GM12878 (cell line): ENCODE results near the gene SCRN1. TPM values are rescaled to one million over a fixed set of nuclear protein-coding genes. Genes with fewer than 3 reads are reported as not detected.

Source experiments
- ATAC-seq: fragments of 200-7000 bp; cut with Tn5 transposase; 3 replicates; pipeline ENCODE4 v1.9.1; 2020; ENCODE audit warnings: mild to moderate bottlenecking, moderate library complexity
- BruUV-seq: library from RNA; stranded (reverse); fragments of 400-500 nt; replicated peaks from 2 replicates; lab custom pipeline; 2021; lab: Mats Ljungman, UMichigan
- CTCF ChIA-PET: fragments of 300-600 bp; sonication (Branson Sonifier 250); formaldehyde crosslinking; extraction: SDS; loops from one replicate; lab custom pipeline; 2021; ENCODE audit warnings: inconsistent platforms; lab: Yijun Ruan, JAX
- POLR2A ChIA-PET: fragments of 350-600 bp; formaldehyde crosslinking; extraction: SDS; loops from one replicate; lab custom pipeline; 2021; ENCODE audit warnings: inconsistent platforms; lab: Charles Lee
- RAD21 ChIA-PET: fragments of 300-600 bp; sonication (Branson Sonifier 250); formaldehyde crosslinking; loops from one replicate; lab custom pipeline; 2023; ENCODE audit warnings: antibody characterized with exemption; ENCODE audit not compliant: unreplicated experiment; lab: Charles Lee
- SMC1A ChIA-PET: fragments of 300-600 bp; sonication (Branson Sonifier 250); formaldehyde crosslinking; loops from one replicate; lab custom pipeline; 2023; ENCODE audit not compliant: unreplicated experiment, uncharacterized antibody; lab: Charles Lee
- DNase-seq: peaks from one replicate; pipeline ENCODE4 v3.0.0-alpha.2; 2011; ENCODE audit warnings: low read depth, low spot score
- FAIRE-seq: peaks from 3 replicates; lab custom pipeline; 2011; peaks lifted over from hg19 to GRCh38; lab: Jason Lieb, UNC
- H2AFZ ChIP-seq: 2 replicates; pipeline ENCODE4 v1.6.0; 2011; ENCODE audit warnings: low read depth, low read length, control low read depth; ENCODE audit not compliant: control insufficient read depth
- H3K27ac ChIP-seq: 2 replicates; pipeline ENCODE4 v1.5.1; 2011; ENCODE audit warnings: control low read depth; ENCODE audit not compliant: control insufficient read depth, insufficient read depth
- H3K27me3 ChIP-seq, 2 experiments: replicated peaks in 1 of 2; 2 replicates each; pipeline versions ENCODE4 v1.6.0 to v1.6.1; 2011; ENCODE audit warnings: low read length in 1 of 2; ENCODE audit not compliant: control insufficient read depth in 2 of 2, insufficient read depth in 2 of 2
- H3K36me3 ChIP-seq, 2 experiments: 2 replicates each; pipeline ENCODE4 v1.5.1; 2011; ENCODE audit warnings: low read length in 1 of 2; ENCODE audit not compliant: control insufficient read depth in 2 of 2, insufficient read depth in 2 of 2
- H3K4me1 ChIP-seq: 2 replicates; pipeline ENCODE4 v1.6.1; 2011; ENCODE audit warnings: mild to moderate bottlenecking, low read length, moderate library complexity, mixed read lengths; ENCODE audit not compliant: control insufficient read depth, insufficient read depth
- H3K4me2 ChIP-seq: 2 replicates; pipeline ENCODE4 v1.6.0; 2011; ENCODE audit warnings: control low read depth; ENCODE audit not compliant: control insufficient read depth, insufficient read depth
- H3K4me3 ChIP-seq: fragments of 200-600 bp; sonication (generic); 2 replicates; pipeline ENCODE4 v1.5.1; 2016
- H3K79me2 ChIP-seq: 2 replicates; pipeline ENCODE4 v1.6.0; 2011; ENCODE audit warnings: low read length; ENCODE audit not compliant: control insufficient read depth, insufficient read depth
- H3K9ac ChIP-seq: 2 replicates; pipeline ENCODE4 v1.8.0; 2011; ENCODE audit warnings: low read length, control low read depth, mixed read lengths; ENCODE audit not compliant: control insufficient read depth, insufficient read depth
- H3K9me3 ChIP-seq: replicated peaks from 3 replicates; pipeline ENCODE4 v1.5.1; 2011; ENCODE audit warnings: mild to moderate bottlenecking, low read length; ENCODE audit not compliant: control insufficient read depth, insufficient read depth
- H4K20me1 ChIP-seq: 2 replicates; pipeline ENCODE4 v1.6.0; 2011; ENCODE audit not compliant: control insufficient read depth, insufficient read depth
- REST ChIP-seq: IDR thresholded peaks from 2 replicates; pipeline ENCODE4 v1.6.1; 2012; ENCODE audit warnings: mild to moderate bottlenecking, low read depth, low read length
- WGBS: methylation state at CpG from one replicate; pipeline ENCODE4 v1.1.6; 2016; ENCODE audit warnings: low lambda C conversion rate; ENCODE audit not compliant: insufficient replicate concordance, insufficient coverage; ENCODE audit errors: missing lambda C conversion rate; 5-methylcytosine and 5-hydroxymethylcytosine counted together
- in situ Hi-C: fragments of 300-500 bp; cut with MboI; formaldehyde crosslinking; loops from 9 replicates; pipeline ENCODE4 v1.14.3; 2018; ENCODE audit warnings: mixed read lengths
- intact Hi-C: fragments of 100-400 bp; cut with micrococcal nuclease; formaldehyde crosslinking; loops from one replicate; pipeline ENCODE4 v1.14.2; 2022; ENCODE audit not compliant: unreplicated experiment
- polyA plus RNA-seq, 11 experiments: library from polyadenylated mRNA; depleted of rRNA in 4 of 11; unstranded in 6 of 11; stranded (reverse) in 5 of 11; fragments of >200 nt; fragmentation: Nextera tagmentation in 4 of 11; fragmentation: Illumina TruSeq in 1 of 11; extraction: Ambion mirVana in 4 of 11; extraction: Trizol in 1 of 11; gene quantifications; 1 replicate in 1 of 11; 2 replicates in 10 of 11; pipeline versions ENCODE4 v1.2.1 to v1.2.3, GENCODE V29; 2011 to 2016; ENCODE audit warnings: inconsistent platforms in 2 of 11, missing spikeins in 2 of 11, low read depth in 1 of 11
- total RNA-seq, 4 experiments: library from RNA; depleted of rRNA in 3 of 4; stranded (reverse); fragments of >200 nt in 3 of 4; fragmentation: Illumina TruSeq in 1 of 4; extraction: Trizol in 1 of 4; gene quantifications; 2 replicates each; pipeline versions ENCODE4 v1.2.1 to v1.2.3, GENCODE V29; 2013 to 2021

Gene SCRN1
- total and polyA plus RNA-seq, 10 of the 15 experiments (the other 5 are each of a cell fraction or from before 2014, with no cell fraction given) = 11.1 to 67.6 (median 41.7) TPM

- WGBS = 100% methylated on average over 3 of the region's 3 CpGs
Observed at GRCh38 chr7:29937132-29937531, 52.5 kb downstream of the SCRN1 start.

More at GRCh38 chr7:29937132-29937531, 52.5 kb downstream of the SCRN1 start:
- ATAC-seq = no peak
- SMC1A ChIA-PET = interaction anchor here (0.6 to 1.7 kb wide), 2 partner anchors 16 to 125 kb away, joined by 3 read pairs; no protein-coding TSS in a partner anchor
- Histone ChIP-seq H3K36me3 (peaks cover 0 to 15% of the 10 kb centered on the region in 2 experiments; a peak in 3 of 4 replicates), H3K4me3 (no peak overlapping the region), H3K27me3 (no peaks in the 10 kb centered on the region), H4K20me1 (no peaks in the 10 kb centered on the region), H3K9ac (no peak overlapping the region), H3K27ac (no peak overlapping the region), H3K4me2 (no peak overlapping the region), H3K79me2 (no peaks in the 10 kb centered on the region), H3K4me1 (no peaks in the 10 kb centered on the region), H2AFZ (no peak overlapping the region), H3K9me3 (no peaks in the 10 kb centered on the region)
- no peak for FAIRE-seq
- DNase-seq = no peak
- TF ChIP-seq REST = no peak
- CTCF ChIA-PET = interaction anchor here (2.9 kb wide), 1 partner anchor 15 kb away, joined by 13 read pairs; no protein-coding TSS in a partner anchor
- BruUV-seq = no TSS peak
- in situ Hi-C loops (no loop called here), intact Hi-C loops (no loop called here)
- POLR2A ChIA-PET = no interaction called here
- RAD21 ChIA-PET = no interaction called here
